Neuronal stem cell (in vitro differentiated cells): Measurements from ENCODE around the gene SORL1.
"Not testable (repeated sequence)": the region's sequence is repeated elsewhere in the genome, so short reads cannot be mapped to it uniquely, and the experiment has no call there.

ENCODE experiments used
- DNase-seq: peaks from one replicate; pipeline ENCODE4 v3.0.0-alpha.2; 2013; ENCODE audit warnings: low spot score
- H2AFZ ChIP-seq: one replicate; pipeline ENCODE4 v1.6.1; 2013; ENCODE audit warnings: mild to moderate bottlenecking, low read length, inconsistent platforms
- H2AK5ac ChIP-seq: 2 replicates; pipeline ENCODE4 v1.6.1; 2013; ENCODE audit warnings: low read depth, mild to moderate bottlenecking, inconsistent platforms, low read length, moderate library complexity, mixed read lengths
- H2BK120ac ChIP-seq: 2 replicates; pipeline ENCODE4 v1.6.1; 2013; ENCODE audit warnings: low read depth, mild to moderate bottlenecking, inconsistent platforms, low read length, moderate library complexity, mixed read lengths
- H2BK12ac ChIP-seq: one replicate; pipeline ENCODE4 v1.6.1; 2013; ENCODE audit warnings: low read length, inconsistent platforms
- H2BK15ac ChIP-seq: 2 replicates; pipeline ENCODE4 v1.6.1; 2013; ENCODE audit warnings: mild to moderate bottlenecking, low read length, inconsistent platforms, mixed read lengths
- H2BK5ac ChIP-seq: one replicate; pipeline ENCODE4 v1.6.1; 2013; ENCODE audit warnings: inconsistent platforms, mild to moderate bottlenecking, low read length, moderate library complexity
- H3K14ac ChIP-seq: one replicate; pipeline ENCODE4 v1.6.1; 2013; ENCODE audit warnings: low read length, inconsistent platforms
- H3K18ac ChIP-seq: 2 replicates; pipeline ENCODE4 v1.6.1; 2013; ENCODE audit warnings: low read length, inconsistent platforms
- H3K23ac ChIP-seq: 2 replicates; pipeline ENCODE4 v1.6.1; 2013; ENCODE audit warnings: low read depth, mild to moderate bottlenecking, mixed read lengths, low read length, inconsistent platforms; ENCODE audit not compliant: poor library complexity
- H3K27ac ChIP-seq: replicated peaks from 3 replicates; pipeline ENCODE4 v1.5.1; 2013; ENCODE audit warnings: low read length, inconsistent platforms
- H3K27me3 ChIP-seq, 3 experiments: 2 replicates each; pipeline ENCODE4 v1.6.1; 2013; ENCODE audit warnings: low read length in 3 of 3, mild to moderate bottlenecking in 2 of 3, inconsistent platforms in 1 of 3, low read depth in 1 of 3, mixed read lengths in 1 of 3, moderate library complexity in 1 of 3; ENCODE audit not compliant: control insufficient read depth in 3 of 3, insufficient read depth in 3 of 3
- H3K36me3 ChIP-seq, 2 donors: replicated peaks in 1 of 2; 2 replicates each; pipeline ENCODE4 v1.6.1; 2013; ENCODE audit warnings: low read length in 2 of 2; ENCODE audit not compliant: control insufficient read depth in 2 of 2, insufficient read depth in 2 of 2
- H3K4ac ChIP-seq: 2 replicates; pipeline ENCODE4 v1.6.1; 2013; ENCODE audit warnings: inconsistent platforms, mild to moderate bottlenecking, low read length, moderate library complexity
- H3K4me1 ChIP-seq, 2 donors: 1 replicate in 1 of 2; 2 replicates in 1 of 2; pipeline ENCODE4 v1.6.1; 2013; ENCODE audit warnings: low read length in 2 of 2, low read depth in 1 of 2; ENCODE audit not compliant: control insufficient read depth in 2 of 2, insufficient read depth in 1 of 2
- H3K4me2 ChIP-seq: one replicate; pipeline ENCODE4 v1.6.1; 2013; ENCODE audit warnings: mild to moderate bottlenecking, low read length, inconsistent platforms; ENCODE audit not compliant: insufficient read depth, poor library complexity, severe bottlenecking
- H3K4me3 ChIP-seq, 2 donors: 2 replicates each; pipeline ENCODE4 v1.5.1; 2013; ENCODE audit warnings: low read length in 2 of 2, mild to moderate bottlenecking in 2 of 2, inconsistent platforms in 1 of 2, moderate library complexity in 1 of 2
- H3K79me1 ChIP-seq: one replicate; pipeline ENCODE4 v1.6.1; 2013; ENCODE audit warnings: low read depth, mild to moderate bottlenecking, inconsistent platforms, low read length, moderate library complexity
- H3K9ac ChIP-seq: one replicate; pipeline ENCODE4 v1.6.1; 2013; ENCODE audit warnings: mild to moderate bottlenecking, low read depth, low read length, inconsistent platforms; ENCODE audit not compliant: poor library complexity
- H3K9me3 ChIP-seq, 2 donors: replicated peaks in 1 of 2; 2 replicates each; pipeline versions ENCODE3 to v1.6.1; 2013; ENCODE audit warnings: low read length in 2 of 2, mild to moderate bottlenecking in 2 of 2, inconsistent platforms in 1 of 2, low read depth in 1 of 2, mixed read lengths in 1 of 2, moderate library complexity in 1 of 2; ENCODE audit not compliant: control insufficient read depth in 2 of 2, insufficient read depth in 1 of 2
- H4K8ac ChIP-seq: one replicate; pipeline ENCODE4 v1.6.1; 2013; ENCODE audit warnings: low read depth, mild to moderate bottlenecking, inconsistent platforms, low read length, moderate library complexity
- H4K91ac ChIP-seq: one replicate; pipeline ENCODE4 v1.6.1; 2013; ENCODE audit warnings: low read length, low read depth, mild to moderate bottlenecking, inconsistent platforms; ENCODE audit not compliant: poor library complexity
- WGBS, 2 donors: extraction: QIAGEN DNeasy Blood & Tissue Kit; methylation state at CpG; one replicate each; pipeline ENCODE4 v1.1.7; 2013; ENCODE audit warnings: missing lambda C conversion rate in 2 of 2, mixed read lengths in 1 of 2; ENCODE audit not compliant: insufficient read length in 2 of 2, insufficient replicate concordance in 1 of 2; ENCODE audit errors: extremely low coverage in 2 of 2; 5-methylcytosine and 5-hydroxymethylcytosine counted together

The SORL1 gene

GRCh38 chr11:121636800-121637176 lies 184.7 kb downstream of the SORL1 start:
- H3K4me3 ChIP-seq = no peak overlapping the region

DNA sequence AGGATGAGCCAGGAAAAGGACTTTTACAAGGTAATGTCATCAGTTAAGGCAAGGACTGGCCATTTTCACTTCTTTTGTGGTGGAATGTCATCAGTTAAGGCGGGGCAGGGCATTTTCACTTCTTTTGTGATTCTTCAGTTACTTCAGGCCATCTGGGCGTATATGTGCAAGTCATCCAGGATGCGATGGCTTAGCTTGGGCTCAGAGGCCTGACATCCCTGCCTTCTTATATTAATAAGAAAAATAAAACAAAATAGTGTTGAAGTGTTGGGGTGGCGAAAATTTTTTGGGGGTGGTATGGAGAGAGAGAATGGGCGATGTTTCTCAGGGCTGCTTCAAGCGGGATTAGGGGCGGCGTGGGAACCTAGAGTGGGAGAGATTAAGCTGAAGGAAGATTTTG lies 185.5 kb downstream of the SORL1 start:
- WGBS, 2 donors = 100% methylated on average over 1 of the region's 8 CpGs
- not testable (repeated sequence) for H3K18ac ChIP-seq, H4K91ac ChIP-seq, H3K4me2 ChIP-seq, H3K36me3 ChIP-seq, H2BK5ac ChIP-seq, H2BK120ac ChIP-seq, H3K14ac ChIP-seq, H3K4me1 ChIP-seq, H3K27me3 ChIP-seq, H3K4me3 ChIP-seq, H3K79me1 ChIP-seq, H3K4ac ChIP-seq, H3K9ac ChIP-seq, H2BK12ac ChIP-seq, H4K8ac ChIP-seq, H2AK5ac ChIP-seq, H2AFZ ChIP-seq, H3K27ac ChIP-seq, H3K9me3 ChIP-seq, DNase-seq, H2BK15ac ChIP-seq, H3K23ac ChIP-seq

More at GRCh38 chr11:121636800-121637176, 184.7 kb downstream of the SORL1 start:
- Histone ChIP-seq H4K91ac (no peak overlapping the region), H4K8ac (no peak overlapping the region), H2BK12ac (no peak overlapping the region), H3K79me1 (no peaks in the 10 kb centered on the region), H3K4me2 (no peak overlapping the region), H3K27me3 (no peaks in the 10 kb centered on the region), H2BK15ac (no peak overlapping the region), H3K36me3 (no peaks in the 10 kb centered on the region), H3K4me1 (no peaks in the 10 kb centered on the region), H2BK120ac (no peak overlapping the region), H3K9ac (no peak overlapping the region), H3K23ac (no peak overlapping the region), H2AK5ac (no peak overlapping the region), H2AFZ (no peak overlapping the region), H2BK5ac (no peak overlapping the region), H3K9me3 (no peaks in the 10 kb centered on the region), H3K4ac (no peak overlapping the region), H3K14ac (no peak overlapping the region), H3K27ac (no peak overlapping the region), H3K18ac (no peak overlapping the region)
- no CpG with 5 or more reads among the region's 5 CpGs for WGBS, 2 donors
- no peak for DNase-seq

DNA sequence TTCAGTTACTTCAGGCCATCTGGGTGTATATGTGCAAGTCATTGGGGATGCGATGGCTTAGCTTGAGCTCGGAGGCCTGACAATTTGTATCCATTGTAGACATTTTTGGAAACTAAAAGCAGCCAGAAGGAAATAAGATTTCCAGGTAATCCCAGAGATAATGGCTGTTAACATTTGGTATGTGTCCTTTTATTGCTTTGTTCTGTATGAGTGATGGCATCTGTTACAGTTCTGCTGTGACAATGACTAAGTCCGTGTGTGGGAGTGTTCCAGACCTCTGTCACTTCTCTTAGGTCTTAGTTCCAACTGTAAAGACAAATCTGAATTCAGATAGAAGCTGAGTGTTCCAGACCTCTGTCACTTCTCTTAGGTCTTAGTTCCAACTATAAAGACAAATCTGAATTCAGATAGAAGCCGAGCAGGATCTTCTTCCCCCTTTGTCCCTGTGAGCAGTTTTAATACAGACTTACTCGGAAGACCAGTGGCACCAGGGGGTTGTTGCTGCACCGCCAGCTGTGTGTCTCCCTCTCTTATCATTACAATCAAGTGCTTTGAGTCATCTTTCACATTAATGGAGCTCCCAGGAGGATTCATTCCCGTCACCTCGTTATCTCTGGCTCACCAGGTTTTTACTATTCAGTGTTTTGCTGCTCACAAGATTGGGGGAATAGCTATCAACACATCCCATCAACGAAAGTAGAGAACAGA lies 191.5 kb downstream of the SORL1 start:
- H3K4me3 ChIP-seq = no peak overlapping the region
- no CpG with 5 or more reads among the region's 9 CpGs for WGBS, 2 donors
- no peak overlapping the region for H4K91ac ChIP-seq
- no peak overlapping the region for H2AK5ac ChIP-seq
- H3K79me1 ChIP-seq = no peaks in the 10 kb centered on the region
- no peak overlapping the region for H3K23ac ChIP-seq
- no peak overlapping the region for H2AFZ ChIP-seq
- H3K4ac ChIP-seq = no peak overlapping the region
- H2BK15ac ChIP-seq = no peak overlapping the region
- H3K9me3 ChIP-seq = no peaks in the 10 kb centered on the region
- no peak overlapping the region for H4K8ac ChIP-seq
- H3K18ac ChIP-seq = no peak overlapping the region
- H2BK120ac ChIP-seq = no peak overlapping the region
- H3K14ac ChIP-seq = no peak overlapping the region
- no peak overlapping the region for H3K4me2 ChIP-seq
- H3K36me3 ChIP-seq = no peaks in the 10 kb centered on the region
- no peaks in the 10 kb centered on the region for H3K27me3 ChIP-seq
- no peak for DNase-seq
- no peak overlapping the region for H2BK5ac ChIP-seq
- H3K9ac ChIP-seq = no peak overlapping the region
- H3K27ac ChIP-seq = no peak overlapping the region
- no peak overlapping the region for H2BK12ac ChIP-seq
- peaks cover 0 to 2% of the 10 kb centered on the region in 2 donors for H3K4me1 ChIP-seq

- H3K79me1 ChIP-seq = no peaks in the 10 kb centered on the region
- no peak overlapping the region for H2BK15ac ChIP-seq
- H3K18ac ChIP-seq = no peak overlapping the region
- H4K8ac ChIP-seq = no peak overlapping the region
- H3K27me3 ChIP-seq = no peaks in the 10 kb centered on the region
- DNase-seq = no peak
- no peak overlapping the region for H3K4me2 ChIP-seq
- no peak overlapping the region for H4K91ac ChIP-seq
- no peak overlapping the region for H3K23ac ChIP-seq
- H3K9ac ChIP-seq = no peak overlapping the region
- H2AFZ ChIP-seq = no peak overlapping the region
- H2BK120ac ChIP-seq = no peak overlapping the region
- H3K4me3 ChIP-seq = no peak overlapping the region
- no peaks in the 10 kb centered on the region for H3K9me3 ChIP-seq
- H2BK12ac ChIP-seq = no peak overlapping the region
- H3K4ac ChIP-seq = no peak overlapping the region
- H3K4me1 ChIP-seq = peaks cover 0 to 2% of the 10 kb centered on the region in 2 donors
- WGBS, 2 donors = no CpG with 5 or more reads among the region's 4 CpGs
- H3K14ac ChIP-seq = no peak overlapping the region
- H2AK5ac ChIP-seq = no peak overlapping the region
- H2BK5ac ChIP-seq = no peak overlapping the region
- H3K27ac ChIP-seq = no peak overlapping the region
- H3K36me3 ChIP-seq = no peaks in the 10 kb centered on the region
Observed at GRCh38 chr11:121644187-121644512, 192.0 kb downstream of the SORL1 start.
